HepG2 (cell line): ENCODE data around the gene TEF. TPM values are rescaled to one million over a fixed set of nuclear protein-coding genes. Genes with fewer than 3 reads are reported as not detected.

Source experiments
- ATAC-seq: fragments of 200-7000 bp; cut with Tn5 transposase; 3 replicates; pipeline ENCODE4 v1.9.1; 2020; ENCODE audit warnings: mild to moderate bottlenecking, moderate library complexity
- BruUV-seq: library from RNA; stranded (reverse); fragments of 400-500 nt; replicated peaks from 2 replicates; lab custom pipeline; 2021; lab: Mats Ljungman, UMichigan
- CTCF ChIA-PET: fragments of 300-600 bp; formaldehyde crosslinking; extraction: SDS; loops from one replicate; lab custom pipeline; 2021; ENCODE audit warnings: low total read pairs, inconsistent platforms, low intra/inter-chr PET ratio; lab: Yijun Ruan, JAX
- POLR2A ChIA-PET: fragments of 350-600 bp; sonication (Branson Sonifier 250); formaldehyde crosslinking; loops from one replicate; lab custom pipeline; 2020; ENCODE audit warnings: antibody characterized with exemption, inconsistent platforms; lab: Yijun Ruan, JAX
- DNase-seq: peaks from one replicate; pipeline ENCODE4 v3.0.0-alpha.2; 2015; ENCODE audit warnings: low spot score
- FAIRE-seq: peaks from 3 replicates; lab custom pipeline; 2011; peaks lifted over from hg19 to GRCh38; lab: Jason Lieb, UNC
- H2AFZ ChIP-seq: one replicate; pipeline ENCODE4 v1.6.1; 2011; ENCODE audit warnings: low read length, inconsistent platforms
- H3K27ac ChIP-seq: fragments of 300-600 bp; 3 replicates; pipeline ENCODE4 v1.8.0; 2011; ENCODE audit warnings: mixed run types, mild to moderate bottlenecking, mixed read lengths, low read length, inconsistent platforms; ENCODE audit not compliant: insufficient read depth; ENCODE audit errors: extremely low read length
- H3K27me3 ChIP-seq, 2 experiments: fragments of 200-600 bp in 1 of 2; 2 replicates in 1 of 2; 3 replicates in 1 of 2; pipeline versions ENCODE4 v1.6.0 to v1.8.0; 2011; ENCODE audit warnings: low read length in 2 of 2, mild to moderate bottlenecking in 2 of 2, moderate library complexity in 2 of 2, inconsistent platforms in 1 of 2; ENCODE audit not compliant: insufficient read depth in 2 of 2, control insufficient read depth in 1 of 2
- H3K36me3 ChIP-seq, 2 experiments: fragments of 200-600 bp in 1 of 2; replicated peaks in 1 of 2; 2 replicates in 1 of 2; 3 replicates in 1 of 2; pipeline versions ENCODE4 v1.5.1 to v1.8.0; 2011; ENCODE audit warnings: low read length in 2 of 2, inconsistent platforms in 1 of 2; ENCODE audit not compliant: insufficient read depth in 2 of 2, control insufficient read depth in 1 of 2
- H3K4me1 ChIP-seq: 2 replicates; pipeline ENCODE4 v1.5.1; 2012; ENCODE audit warnings: low read length, inconsistent platforms; ENCODE audit not compliant: insufficient read depth
- H3K4me2 ChIP-seq: 2 replicates; pipeline ENCODE4 v1.6.0; 2011; ENCODE audit warnings: low read depth, low read length, inconsistent platforms
- H3K4me3 ChIP-seq, 3 experiments: fragments of 200-600 bp in 1 of 3; sonication (generic), shearing (Covaris generic) in 1 of 3; replicated peaks in 1 of 3; 2 replicates each; pipeline ENCODE4 v1.5.1; 2011 to 2016; ENCODE audit warnings: low read length in 3 of 3, inconsistent platforms in 2 of 3, low read depth in 2 of 3, mild to moderate bottlenecking in 2 of 3, control low read depth in 1 of 3, mixed read lengths in 1 of 3; ENCODE audit not compliant: insufficient read depth in 1 of 3
- H3K79me2 ChIP-seq: one replicate; pipeline ENCODE4 v1.6.1; 2011; ENCODE audit warnings: low read length, inconsistent platforms; ENCODE audit not compliant: insufficient read depth
- H3K9ac ChIP-seq: 2 replicates; pipeline ENCODE4 v1.6.0; 2011; ENCODE audit warnings: mild to moderate bottlenecking, low read depth, low read length, inconsistent platforms; ENCODE audit not compliant: insufficient read depth
- H3K9me3 ChIP-seq: 2 replicates; pipeline ENCODE4 v1.5.1; 2012; ENCODE audit warnings: mild to moderate bottlenecking, low read length
- H4K20me1 ChIP-seq: 2 replicates; pipeline ENCODE4 v1.6.0; 2011; ENCODE audit warnings: inconsistent platforms, mild to moderate bottlenecking, low read length, moderate library complexity; ENCODE audit not compliant: insufficient read depth
- HCFC1 ChIP-seq: fragments of 150-350 bp; IDR thresholded peaks from 2 replicates; pipeline ENCODE4 v1.6.1; 2014; ENCODE audit warnings: low read depth, low read length
- MTA1 ChIP-seq: sonication (generic); formaldehyde crosslinking; IDR thresholded peaks from 2 replicates; pipeline ENCODE4 v1.4.0; 2020; ENCODE audit warnings: missing genetic modification reagents, mild to moderate bottlenecking, borderline replicate concordance
- MXI1 ChIP-seq: IDR thresholded peaks from 3 replicates; pipeline ENCODE4 v1.6.1; 2012; ENCODE audit warnings: low read depth, low read length, inconsistent platforms, borderline replicate concordance
- ZNF75D ChIP-seq: sonication (generic); formaldehyde crosslinking; IDR thresholded peaks from 2 replicates; pipeline ENCODE4 v1.8.1; 2023; ENCODE audit warnings: missing genetic modification reagents, mild to moderate bottlenecking, borderline replicate concordance
- ZNF788 ChIP-seq: sonication (generic); formaldehyde crosslinking; IDR thresholded peaks from 2 replicates; pipeline ENCODE4 v1.5.0; 2020; ENCODE audit warnings: mild to moderate bottlenecking, missing genetic modification reagents, borderline replicate concordance
- WGBS: methylation state at CpG from one replicate; pipeline ENCODE4 v1.1.6; 2017; ENCODE audit warnings: low lambda C conversion rate; 5-methylcytosine and 5-hydroxymethylcytosine counted together
- in situ Hi-C: cut with HindIII; loops from 2 replicates; pipeline ENCODE4 v1.10.0; 2017; ENCODE audit warnings: low pct_unique_long_range_greater_than_20kb; ENCODE audit not compliant: extremely low pct_ligation_motif_present
- intact Hi-C: fragments of 100-400 bp; cut with micrococcal nuclease; formaldehyde crosslinking; loops from one replicate; pipeline ENCODE4 v1.10.0; 2022; ENCODE audit not compliant: unreplicated experiment
- polyA plus RNA-seq, 8 experiments: library from polyadenylated mRNA; depleted of rRNA in 3 of 8; stranded (reverse) in 7 of 8; unstranded in 1 of 8; fragments of >200 nt; fragmentation: Illumina TruSeq in 4 of 8; extraction: Trizol in 4 of 8; gene quantifications; 2 replicates each; pipeline versions ENCODE4 v1.2.1 to v1.2.3, GENCODE V29; 2011 to 2016; ENCODE audit warnings: low read depth in 4 of 8, missing spikeins in 1 of 8, mixed read lengths in 1 of 8; ENCODE audit not compliant: insufficient read depth in 1 of 8
- total RNA-seq, 5 experiments: library from RNA; depleted of rRNA; stranded (reverse); fragments of >200 nt; fragmentation: Illumina TruSeq; extraction: Trizol; gene quantifications; 2 replicates each; pipeline ENCODE4 v1.2.3, GENCODE V29; 2016; ENCODE audit warnings: low read depth in 1 of 5

The TEF gene
- total and polyA plus RNA-seq, 2 of the 13 experiments (the other 11 are each of a cell fraction or from before 2014, with no cell fraction given), result 7.6 to 11.2 TPM

DNA sequence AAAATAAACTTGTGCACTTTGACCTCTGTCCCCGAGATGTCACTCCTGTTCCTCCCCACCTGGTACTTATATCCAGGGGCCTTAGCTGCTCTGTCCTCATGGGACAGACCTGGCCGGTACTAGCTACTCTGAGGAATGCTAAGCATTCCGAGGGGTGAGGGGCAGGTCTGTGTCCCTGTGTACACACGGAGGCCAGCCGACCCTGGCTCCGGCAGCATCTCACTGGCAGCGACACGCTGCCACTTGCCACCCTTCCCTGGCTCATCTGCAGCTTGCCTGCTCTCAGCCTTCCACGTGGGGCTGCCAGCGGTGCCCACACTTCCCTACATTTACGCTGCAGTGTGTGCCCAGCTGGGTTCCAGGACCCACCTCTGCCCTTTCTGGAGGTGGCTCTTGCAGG, 21.6 kb upstream of the TEF start (continued):
- TF ChIP-seq MTA1 (CRISPR knock-in tag), result peak; percentile 38; the same call in 1 of the 2 replicates
- TF ChIP-seq MXI1, result no peak

DNA sequence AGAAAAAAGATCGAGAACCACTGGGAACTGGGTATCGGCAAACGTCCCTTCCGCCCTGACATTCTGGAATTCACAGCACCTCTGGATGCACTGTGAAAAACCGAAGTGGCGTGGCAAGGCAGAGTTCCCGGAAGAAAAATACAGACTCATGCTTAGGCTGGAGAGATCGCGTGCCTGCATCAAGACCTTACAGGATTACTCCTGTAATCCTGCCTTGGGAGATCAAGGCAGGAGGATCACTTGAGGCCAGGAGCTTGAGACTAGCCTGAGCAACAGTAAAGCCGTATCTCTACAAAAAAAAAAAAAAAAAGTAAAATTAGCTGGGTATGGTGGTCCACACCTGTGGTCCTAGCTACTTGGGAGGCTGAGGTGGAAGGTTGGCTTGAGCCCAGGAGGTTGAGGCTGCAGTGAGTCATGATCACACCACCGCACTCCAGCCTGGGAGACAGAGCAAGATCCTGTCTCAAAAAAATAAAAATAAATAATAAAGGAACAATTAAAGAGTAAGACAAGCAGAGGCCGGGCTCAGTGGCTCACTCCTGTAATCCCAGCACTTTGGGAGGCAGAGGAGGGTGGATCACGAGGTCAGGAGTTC, 19.9 kb upstream of the TEF start:
- WGBS, result 90% methylated on average over 13 of the region's 13 CpGs
- H3K4me2 ChIP-seq, result no peak overlapping the region
- no peak for TF ChIP-seq ZNF788 (CRISPR knock-in tag)
- no peak for TF ChIP-seq ZNF75D (CRISPR knock-in tag)
- H3K9me3 ChIP-seq, result no peaks in the 10 kb centered on the region
- DNase-seq, result no peak
- POLR2A ChIA-PET, result interaction anchor here (7.5 kb wide), 1 partner anchor 20 kb away, joined by 135 read pairs; the partner anchor contains the start of gene TEF
- H3K4me3 ChIP-seq, result no peak overlapping the region
- intact Hi-C loops (loop anchor here (10.0 kb wide), 1 partner anchor 57 kb away; the partner anchor contains the start of gene ZC3H7B), in situ Hi-C loops (no loop called here)
- no peak overlapping the region for H3K27ac ChIP-seq
- no peak overlapping the region for H3K9ac ChIP-seq
- CTCF ChIA-PET, result no interaction called here
- FAIRE-seq, result no peak
- peaks cover 57% of the 10 kb centered on the region for H3K4me1 ChIP-seq
- H3K27me3 ChIP-seq, result no peaks in the 10 kb centered on the region; a peak in 1 of 5 replicates
- BruUV-seq, result no TSS peak
- H2AFZ ChIP-seq, result no peak overlapping the region
- H4K20me1 ChIP-seq, result no peaks in the 10 kb centered on the region
- ATAC-seq, result no peak
- no peaks in the 10 kb centered on the region for H3K79me2 ChIP-seq
- peaks cover 3 to 12% of the 10 kb centered on the region in 2 experiments; a peak in 2 of 5 replicates for H3K36me3 ChIP-seq

DNA sequence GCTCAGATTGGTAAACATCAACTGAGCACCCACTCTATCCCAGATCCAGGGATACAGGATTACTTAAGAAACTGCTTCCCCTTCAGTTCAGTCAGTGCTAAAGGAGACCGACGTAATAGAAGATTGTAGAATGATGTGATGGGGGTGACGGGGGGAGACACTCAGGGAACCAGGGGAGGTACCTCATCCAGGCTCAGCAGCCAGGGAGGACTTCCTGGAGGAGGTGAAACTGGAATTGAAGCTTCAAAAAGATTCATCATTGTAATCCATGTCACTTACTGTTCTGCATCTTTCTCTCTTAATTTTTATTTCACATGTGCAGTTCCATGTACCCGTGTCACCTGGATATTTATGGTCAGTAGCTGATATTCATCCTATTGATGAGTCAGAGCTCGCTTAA, 19.1 kb upstream of the TEF start:
- H3K4me2 ChIP-seq, result no peak overlapping the region
- no peak overlapping the region for H2AFZ ChIP-seq
- no peak for TF ChIP-seq HCFC1
- in situ Hi-C loops, result no loop called here
- H3K9ac ChIP-seq, result no peak overlapping the region
- H3K27ac ChIP-seq, result no peak overlapping the region
- no peaks in the 10 kb centered on the region for H4K20me1 ChIP-seq
- ATAC-seq, result no peak
- no peak overlapping the region for H3K4me3 ChIP-seq
- no peaks in the 10 kb centered on the region; a peak in 1 of 5 replicates for H3K27me3 ChIP-seq
- ChIA-PET CTCF (no interaction called here), POLR2A (interaction anchor here (7.5 kb wide), 1 partner anchor 19 kb away, joined by 135 read pairs; the partner anchor contains the start of gene TEF)
- intact Hi-C loops, result loop anchor here (10.0 kb wide), 1 partner anchor 58 kb away; the partner anchor contains the start of gene ZC3H7B
- BruUV-seq, result no TSS peak
- no peaks in the 10 kb centered on the region for H3K79me2 ChIP-seq
- no peak for DNase-seq
- no peaks in the 10 kb centered on the region for H3K9me3 ChIP-seq
- WGBS, result 75% methylated on average over 5 of the region's 5 CpGs
- peaks cover 65% of the 10 kb centered on the region for H3K4me1 ChIP-seq
- peaks cover 3 to 7% of the 10 kb centered on the region in 2 experiments; a peak in 2 of 5 replicates for H3K36me3 ChIP-seq
- FAIRE-seq, result no peak
